ENCODE measurements around the gene SLFN5.
"Not testable (repeated sequence)": the region's sequence is repeated elsewhere in the genome, so short reads cannot be mapped to it uniquely, and the experiment has no call there.

Gene SLFN5

GRCh38 chr17:35287286-35287811 lies 44.5 kb downstream of the SLFN5 start:
- DNase-seq (ENCODE audit: low read depth in 1 of 2, low spot score in 1 of 2), result no peak

- DNase-seq (ENCODE audit: low read depth in 1 of 2, low spot score in 1 of 2), result no peak
These were observed 46.4 kb downstream of the SLFN5 start for GRCh38 chr17:35289222-35289621.

- DNase-seq (ENCODE audit: low read depth in 1 of 2, low spot score in 1 of 2), result no peak
These were observed 48.9 kb downstream of the SLFN5 start for GRCh38 chr17:35291802-35292201.

GRCh38 chr17:35293151-35293847 lies 50.4 kb downstream of the SLFN5 start:
- DNase-seq (ENCODE audit: low read depth in 1 of 2, low spot score in 1 of 2), result no peak

- no peak for DNase-seq (ENCODE audit: low read depth in 1 of 2, low spot score in 1 of 2)
These were observed 51.9 kb downstream of the SLFN5 start for GRCh38 chr17:35294756-35295155.

GRCh38 chr17:35295686-35296085 lies 52.8 kb downstream of the SLFN5 start:
- DNase-seq (ENCODE audit: low read depth in 1 of 2, low spot score in 1 of 2), result no peak

- no peak for DNase-seq (ENCODE audit: low read depth in 1 of 2, low spot score in 1 of 2)
These were observed 54.8 kb downstream of the SLFN5 start for GRCh38 chr17:35297666-35298065.

- no peak for DNase-seq (ENCODE audit: low read depth in 1 of 2, low spot score in 1 of 2)
These were observed 55.8 kb downstream of the SLFN5 start for GRCh38 chr17:35298639-35299038.

GRCh38 chr17:35299135-35299534 lies 56.3 kb downstream of the SLFN5 start:
- no peak for DNase-seq (ENCODE audit: low read depth in 1 of 2, low spot score in 1 of 2)

GRCh38 chr17:35309345-35309744 lies 66.5 kb downstream of the SLFN5 start:
- DNase-seq (ENCODE audit: low read depth in 1 of 2, low spot score in 1 of 2), result not testable (repeated sequence)

GRCh38 chr17:35312346-35312745 lies 69.5 kb downstream of the SLFN5 start:
- no peak for DNase-seq (ENCODE audit: low read depth in 1 of 2, low spot score in 1 of 2)

GRCh38 chr17:35312790-35313711 lies 70.2 kb downstream of the SLFN5 start:
- DNase-seq (ENCODE audit: low read depth in 1 of 2, low spot score in 1 of 2), result peak; percentile 27 to 63

- no peak for DNase-seq (ENCODE audit: low read depth in 1 of 2, low spot score in 1 of 2)
These were observed 71.1 kb downstream of the SLFN5 start for GRCh38 chr17:35313875-35314409.

- no peak for DNase-seq (ENCODE audit: low read depth in 1 of 2, low spot score in 1 of 2)
These were observed 71.7 kb downstream of the SLFN5 start for GRCh38 chr17:35314415-35315216.

GRCh38 chr17:35315283-35315682 lies 72.4 kb downstream of the SLFN5 start:
- no peak for DNase-seq (ENCODE audit: low read depth in 1 of 2, low spot score in 1 of 2)

GRCh38 chr17:35315971-35316370 lies 73.1 kb downstream of the SLFN5 start:
- no peak for DNase-seq (ENCODE audit: low read depth in 1 of 2, low spot score in 1 of 2)

- no peak for DNase-seq (ENCODE audit: low read depth in 1 of 2, low spot score in 1 of 2)
These were observed 79.9 kb downstream of the SLFN5 start for GRCh38 chr17:35322749-35323148.
